ENCODE measurements around the gene LRBA.

The LRBA gene

GRCh38 chr4:150286656-150287055, 728.4 kb downstream of the LRBA start:
- no peak overlapping the region for H2AFZ ChIP-seq (ENCODE audit: low read depth, low read length)
- no peak overlapping the region for H3K4me3 ChIP-seq (ENCODE audit: low read depth in 1 of 2, low read length in 2 of 2)
- no peaks in the 10 kb centered on the region for H3K4me1 ChIP-seq (ENCODE audit: insufficient read depth, low read length)
- no peaks in the 10 kb centered on the region for H3K36me3 ChIP-seq (ENCODE audit: insufficient read depth, low read length)
- no peaks in the 10 kb centered on the region for H3K79me2 ChIP-seq (ENCODE audit: insufficient read depth, low read length)
- ATAC-seq (ENCODE audit: insufficient read depth, low read depth) (no peak), DNase-seq (no peak)
- no peaks in the 10 kb centered on the region for H3K9me3 ChIP-seq (ENCODE audit: insufficient read depth, low read length, severe bottlenecking)
- no peak overlapping the region for H3K9ac ChIP-seq (ENCODE audit: low read depth, low read length)
- TF ChIP-seq EZH2 (IDR thresholded peaks at IDR 0.05; ENCODE audit: borderline replicate concordance, low read depth, low read length, severe bottlenecking), result no peak
- no peak for TF ChIP-seq CTCF (IDR thresholded peaks at IDR 0.05; ENCODE audit: borderline replicate concordance, extremely low read depth, low read length, poor library complexity, severe bottlenecking)
- no peak overlapping the region for H3K4me2 ChIP-seq (ENCODE audit: insufficient read depth, low read length)
- H4K20me1 ChIP-seq (ENCODE audit: insufficient read depth, low read length), result no peaks in the 10 kb centered on the region
- no peak overlapping the region for H3K27ac ChIP-seq (ENCODE audit: low read length)
- H3K27me3 ChIP-seq (ENCODE audit: insufficient read depth, low read length, poor library complexity), result no peaks in the 10 kb centered on the region

- no peaks in the 10 kb centered on the region for H3K4me1 ChIP-seq (ENCODE audit: insufficient read depth, low read length)
- no peak overlapping the region for H3K27ac ChIP-seq (ENCODE audit: low read length)
- ATAC-seq (ENCODE audit: insufficient read depth, low read depth), result no peak
- no peak for TF ChIP-seq EZH2 (IDR thresholded peaks at IDR 0.05; ENCODE audit: borderline replicate concordance, low read depth, low read length, severe bottlenecking)
- no peaks in the 10 kb centered on the region for H4K20me1 ChIP-seq (ENCODE audit: insufficient read depth, low read length)
- H3K9ac ChIP-seq (ENCODE audit: low read depth, low read length), result no peak overlapping the region
- no peak overlapping the region for H3K4me2 ChIP-seq (ENCODE audit: insufficient read depth, low read length)
- no peaks in the 10 kb centered on the region for H3K27me3 ChIP-seq (ENCODE audit: insufficient read depth, low read length, poor library complexity)
- no peak overlapping the region for H2AFZ ChIP-seq (ENCODE audit: low read depth, low read length)
- no peaks in the 10 kb centered on the region for H3K9me3 ChIP-seq (ENCODE audit: insufficient read depth, low read length, severe bottlenecking)
- no peaks in the 10 kb centered on the region for H3K79me2 ChIP-seq (ENCODE audit: insufficient read depth, low read length)
- H3K36me3 ChIP-seq (ENCODE audit: insufficient read depth, low read length), result no peaks in the 10 kb centered on the region
- H3K4me3 ChIP-seq (ENCODE audit: low read depth in 1 of 2, low read length in 2 of 2), result no peak overlapping the region
- DNase-seq, result no peak
Measured at GRCh38 chr4:150283689-150284088, 731.4 kb downstream of the LRBA start.

GRCh38 chr4:150280975-150281374, 734.1 kb downstream of the LRBA start:
- H4K20me1 ChIP-seq (ENCODE audit: insufficient read depth, low read length), result no peaks in the 10 kb centered on the region
- TF ChIP-seq EZH2 (IDR thresholded peaks at IDR 0.05; ENCODE audit: borderline replicate concordance, low read depth, low read length, severe bottlenecking) (no peak), CTCF (IDR thresholded peaks at IDR 0.05; ENCODE audit: borderline replicate concordance, extremely low read depth, low read length, poor library complexity, severe bottlenecking) (no peak)
- no peak overlapping the region for H2AFZ ChIP-seq (ENCODE audit: low read depth, low read length)
- no peak overlapping the region for H3K4me3 ChIP-seq (ENCODE audit: low read depth in 1 of 2, low read length in 2 of 2)
- no peak overlapping the region for H3K4me2 ChIP-seq (ENCODE audit: insufficient read depth, low read length)
- H3K79me2 ChIP-seq (ENCODE audit: insufficient read depth, low read length), result no peaks in the 10 kb centered on the region
- H3K36me3 ChIP-seq (ENCODE audit: insufficient read depth, low read length), result no peaks in the 10 kb centered on the region
- no peak overlapping the region for H3K9ac ChIP-seq (ENCODE audit: low read depth, low read length)
- H3K4me1 ChIP-seq (ENCODE audit: insufficient read depth, low read length), result no peaks in the 10 kb centered on the region
- no peak for ATAC-seq (ENCODE audit: insufficient read depth, low read depth)
- no peaks in the 10 kb centered on the region for H3K27me3 ChIP-seq (ENCODE audit: insufficient read depth, low read length, poor library complexity)
- H3K9me3 ChIP-seq (ENCODE audit: insufficient read depth, low read length, severe bottlenecking), result no peaks in the 10 kb centered on the region
- H3K27ac ChIP-seq (ENCODE audit: low read length), result no peak overlapping the region
- no peak for DNase-seq

GRCh38 chr4:150280081-150280895, 734.8 kb downstream of the LRBA start:
- Histone ChIP-seq H3K4me2 (ENCODE audit: insufficient read depth, low read length) (no peak overlapping the region), H3K9me3 (ENCODE audit: insufficient read depth, low read length, severe bottlenecking) (no peaks in the 10 kb centered on the region), H3K27ac (ENCODE audit: low read length) (no peak overlapping the region), H2AFZ (ENCODE audit: low read depth, low read length) (no peak overlapping the region), H3K79me2 (ENCODE audit: insufficient read depth, low read length) (no peaks in the 10 kb centered on the region), H3K9ac (ENCODE audit: low read depth, low read length) (no peak overlapping the region), H3K27me3 (ENCODE audit: insufficient read depth, low read length, poor library complexity) (no peaks in the 10 kb centered on the region), H3K4me3 (ENCODE audit: low read depth in 1 of 2, low read length in 2 of 2) (no peak overlapping the region), H3K36me3 (ENCODE audit: insufficient read depth, low read length) (no peaks in the 10 kb centered on the region), H4K20me1 (ENCODE audit: insufficient read depth, low read length) (no peaks in the 10 kb centered on the region), H3K4me1 (ENCODE audit: insufficient read depth, low read length) (no peaks in the 10 kb centered on the region)
- ATAC-seq (ENCODE audit: insufficient read depth, low read depth) (no peak), DNase-seq (no peak)
- TF ChIP-seq EZH2 (IDR thresholded peaks at IDR 0.05; ENCODE audit: borderline replicate concordance, low read depth, low read length, severe bottlenecking) (no peak), CTCF (IDR thresholded peaks at IDR 0.05; ENCODE audit: borderline replicate concordance, extremely low read depth, low read length, poor library complexity, severe bottlenecking) (no peak)
